Measurements from ENCODE around the gene GNS.

Gene GNS

DNA sequence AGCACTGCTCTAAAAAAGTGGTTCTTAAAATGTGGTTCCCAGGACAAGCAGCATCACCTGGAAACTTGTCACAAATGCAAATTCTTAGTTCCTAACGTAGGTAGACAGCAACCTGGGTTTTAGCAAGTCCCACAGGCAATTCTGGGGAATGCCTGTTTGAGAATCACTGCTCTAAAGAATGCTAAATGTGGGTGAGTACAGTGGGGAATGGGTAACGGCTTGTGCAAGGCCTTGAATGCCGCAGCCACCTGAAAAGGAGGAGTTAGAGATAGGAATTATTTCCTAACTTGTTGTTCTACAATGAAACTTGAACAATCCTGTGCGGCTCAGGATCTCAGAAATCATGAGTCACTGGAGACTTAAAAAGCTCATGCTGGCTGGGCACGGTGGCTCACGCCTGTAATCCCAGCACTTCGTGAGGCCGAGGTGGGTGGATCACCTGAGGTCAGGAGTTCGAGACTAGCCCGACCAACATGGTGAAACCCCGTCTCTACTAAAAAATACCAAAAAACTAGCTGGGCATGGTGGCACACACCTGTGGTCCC is 34.9 kb downstream of the GNS start:
- TF ChIP-seq, protein P1, sequence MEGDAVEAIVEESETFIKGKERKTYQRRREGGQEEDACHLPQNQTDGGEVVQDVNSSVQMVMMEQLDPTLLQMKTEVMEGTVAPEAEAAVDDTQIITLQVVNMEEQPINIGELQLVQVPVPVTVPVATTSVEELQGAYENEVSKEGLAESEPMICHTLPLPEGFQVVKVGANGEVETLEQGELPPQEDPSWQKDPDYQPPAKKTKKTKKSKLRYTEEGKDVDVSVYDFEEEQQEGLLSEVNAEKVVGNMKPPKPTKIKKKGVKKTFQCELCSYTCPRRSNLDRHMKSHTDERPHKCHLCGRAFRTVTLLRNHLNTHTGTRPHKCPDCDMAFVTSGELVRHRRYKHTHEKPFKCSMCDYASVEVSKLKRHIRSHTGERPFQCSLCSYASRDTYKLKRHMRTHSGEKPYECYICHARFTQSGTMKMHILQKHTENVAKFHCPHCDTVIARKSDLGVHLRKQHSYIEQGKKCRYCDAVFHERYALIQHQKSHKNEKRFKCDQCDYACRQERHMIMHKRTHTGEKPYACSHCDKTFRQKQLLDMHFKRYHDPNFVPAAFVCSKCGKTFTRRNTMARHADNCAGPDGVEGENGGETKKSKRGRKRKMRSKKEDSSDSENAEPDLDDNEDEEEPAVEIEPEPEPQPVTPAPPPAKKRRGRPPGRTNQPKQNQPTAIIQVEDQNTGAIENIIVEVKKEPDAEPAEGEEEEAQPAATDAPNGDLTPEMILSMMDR (IDR thresholded peaks at IDR 0.05; ENCODE audit: insufficient read depth, missing control alignments), result no peak
- no peak for DNase-seq (ENCODE audit: insufficient read length, low spot score)
- FAIRE-seq, result no peak

DNA sequence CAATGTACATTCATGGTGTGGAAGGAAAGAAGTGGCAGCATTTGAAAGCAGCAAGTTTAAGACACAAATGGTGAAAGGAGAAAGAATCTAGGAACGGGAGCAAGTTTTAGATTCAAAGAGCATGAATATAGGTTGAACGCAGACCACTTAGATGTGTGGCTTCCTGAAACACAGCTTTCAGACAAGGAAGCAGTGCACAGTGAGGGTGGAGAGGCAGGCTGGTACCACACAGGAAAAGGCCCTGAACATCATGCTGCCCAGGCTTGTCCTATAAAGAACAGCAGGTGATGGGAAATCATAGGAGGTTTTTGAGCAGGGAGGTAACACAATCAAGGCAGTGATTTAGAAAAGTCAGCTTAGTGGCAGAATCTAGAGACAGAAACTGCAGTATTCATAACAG is 35.6 kb downstream of the GNS start:
- FAIRE-seq (no peak), DNase-seq (ENCODE audit: insufficient read length, low spot score) (no peak)
- TF ChIP-seq, protein P1 (IDR thresholded peaks at IDR 0.05; ENCODE audit: insufficient read depth, missing control alignments), result no peak

DNA sequence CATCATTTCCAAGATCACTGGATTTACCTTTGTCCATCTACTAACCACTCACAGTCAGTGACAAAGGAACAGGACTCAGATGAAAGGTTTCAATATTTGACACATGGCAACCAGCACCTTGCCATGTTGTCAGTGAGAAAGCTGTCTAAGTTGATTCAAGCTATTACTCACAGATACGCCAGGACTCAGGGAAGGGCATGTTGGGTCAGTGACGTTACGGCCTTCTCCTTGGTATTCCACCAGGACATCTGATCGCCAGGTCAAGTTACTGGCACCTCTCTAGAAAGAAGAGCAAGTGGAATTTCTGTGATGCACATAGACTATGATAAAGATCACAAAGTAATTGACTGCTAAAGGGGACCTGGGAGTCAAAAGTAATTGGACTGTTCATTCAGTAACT is 36.4 kb downstream of the GNS start:
- no peak for DNase-seq (ENCODE audit: insufficient read length, low spot score)
- no peak for FAIRE-seq
- TF ChIP-seq, protein P1 (IDR thresholded peaks at IDR 0.05; ENCODE audit: insufficient read depth, missing control alignments), result no peak

DNA sequence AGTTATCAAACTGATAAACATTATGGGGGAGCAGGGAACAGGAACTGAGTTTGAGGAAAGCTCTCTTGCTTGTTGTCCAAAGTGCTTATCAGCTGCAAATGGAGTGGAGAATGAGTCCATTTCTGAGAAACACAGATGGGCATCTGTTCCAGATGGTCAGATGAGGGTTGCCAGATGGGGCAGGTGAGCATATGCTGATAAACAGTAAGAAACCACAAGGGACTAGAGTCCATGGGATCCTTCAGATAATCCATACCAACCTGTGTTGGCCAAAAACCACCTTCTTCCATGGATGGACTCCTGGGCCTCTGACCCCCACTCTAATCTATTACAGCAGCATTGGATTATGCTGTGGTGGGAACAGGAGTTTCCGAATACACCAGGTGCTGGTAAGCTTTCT is 38.3 kb downstream of the GNS start:
- DNase-seq (ENCODE audit: insufficient read length, low spot score), result no peak
- FAIRE-seq, result no peak
- TF ChIP-seq, protein P1 (IDR thresholded peaks at IDR 0.05; ENCODE audit: insufficient read depth, missing control alignments), result no peak

DNA sequence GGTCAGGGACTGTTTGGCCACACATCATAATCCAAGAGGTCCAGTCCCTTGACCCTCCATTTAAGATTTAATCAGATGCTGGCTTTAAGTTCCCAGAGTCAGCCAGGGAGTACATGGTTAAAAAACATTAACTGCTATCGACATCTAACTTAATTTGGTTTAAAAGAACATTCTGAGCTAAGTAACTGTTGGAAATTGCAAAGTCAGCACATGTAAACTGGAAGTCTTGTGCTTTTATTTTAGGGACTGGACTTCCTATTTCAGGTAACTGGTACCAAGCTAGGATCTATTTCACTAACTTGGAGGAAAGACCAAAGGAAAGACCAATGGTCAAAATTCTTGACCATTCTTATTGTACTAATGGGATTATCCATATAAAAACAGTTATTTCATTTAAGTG is 40.6 kb downstream of the GNS start:
- FAIRE-seq (no peak), DNase-seq (ENCODE audit: insufficient read length, low spot score) (no peak)
- TF ChIP-seq, protein P1 (IDR thresholded peaks at IDR 0.05; ENCODE audit: insufficient read depth, missing control alignments), result no peak

DNA sequence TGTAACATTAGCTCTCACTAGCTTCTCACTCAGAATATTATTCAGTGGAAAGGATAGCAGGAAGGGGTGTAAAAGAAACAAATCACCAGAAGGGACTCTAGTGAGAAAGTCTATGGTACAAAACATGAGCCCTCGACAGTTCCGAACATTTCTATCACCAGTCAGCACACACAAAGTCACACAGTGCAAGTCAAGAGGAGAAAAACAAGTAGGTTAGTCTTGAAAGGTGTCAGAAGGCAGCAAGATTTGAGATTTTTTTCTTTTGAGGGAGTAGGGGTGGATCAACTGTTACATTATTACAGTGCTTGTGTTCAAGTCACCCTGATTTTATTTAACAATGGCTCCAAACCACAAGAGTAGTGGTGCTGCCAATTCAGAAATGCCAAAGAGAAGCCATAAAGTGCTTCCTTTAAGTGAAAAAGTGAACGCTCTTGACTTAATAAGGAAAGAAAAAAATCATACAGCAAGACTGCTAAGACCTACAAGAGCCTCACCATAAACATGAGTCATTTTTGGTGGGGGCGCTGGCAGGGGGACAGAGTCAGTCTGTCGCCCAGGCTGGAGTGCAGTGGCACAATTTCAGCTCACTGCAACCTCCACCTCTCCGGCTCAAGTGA is 42.3 kb downstream of the GNS start:
- DNase-seq (ENCODE audit: insufficient read length, low spot score) (no peak), FAIRE-seq (no peak)
- TF ChIP-seq, protein P1 (IDR thresholded peaks at IDR 0.05; ENCODE audit: insufficient read depth, missing control alignments), result no peak

DNA sequence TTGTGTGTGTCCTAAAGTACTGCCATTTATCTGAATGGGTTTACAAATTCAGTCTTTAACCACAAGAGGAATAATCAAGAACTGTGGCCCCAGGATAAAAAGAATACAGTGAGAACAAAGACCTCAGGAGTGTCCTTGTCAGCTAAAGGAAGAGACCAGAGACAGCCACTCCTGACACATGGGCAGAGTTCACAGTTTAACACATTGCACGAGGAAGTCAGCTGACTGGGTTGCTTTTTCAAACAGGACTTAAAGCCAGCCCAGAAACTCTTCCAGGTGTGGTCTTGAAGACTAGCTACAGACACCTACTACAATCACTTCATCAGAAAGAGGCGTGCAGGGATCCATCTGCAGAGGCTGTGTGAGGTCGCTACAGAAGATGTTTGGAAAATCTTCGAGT is 42.8 kb downstream of the GNS start:
- FAIRE-seq, result no peak
- no peak for DNase-seq (ENCODE audit: insufficient read length, low spot score)
- TF ChIP-seq, protein P1 (IDR thresholded peaks at IDR 0.05; ENCODE audit: insufficient read depth, missing control alignments), result no peak

All from D721Med (cell line).